HEK293 (cell line): ENCODE measurements around the gene IRF8.

Experiments
- CTCF ChIP-seq: fragments of 450-650 bp; formaldehyde crosslinking; IDR thresholded peaks from 2 replicates; pipeline ENCODE4 v1.5.1; 2016; ENCODE audit warnings: missing biosample characterization, missing genetic modification characterization
- PBX3 ChIP-seq: sonication (generic); formaldehyde crosslinking; IDR thresholded peaks from 2 replicates; pipeline ENCODE4 v1.8.1; 2022; ENCODE audit warnings: mild to moderate bottlenecking, moderate library complexity, missing genetic modification reagents
- REST ChIP-seq: fragments of 450-650 bp; formaldehyde crosslinking; IDR thresholded peaks from 2 replicates; pipeline ENCODE4 v1.5.1; 2016; ENCODE audit warnings: missing biosample characterization, missing genetic modification characterization
- SALL2 ChIP-seq: fragments of 450-650 bp; formaldehyde crosslinking; IDR thresholded peaks from 2 replicates; pipeline ENCODE4 v1.5.0; 2017; ENCODE audit warnings: missing biosample characterization, mild to moderate bottlenecking, missing genetic modification characterization, borderline replicate concordance
- YY1 ChIP-seq: fragments of 450-650 bp; formaldehyde crosslinking; IDR thresholded peaks from 2 replicates; pipeline ENCODE4 v1.5.1; 2018; ENCODE audit warnings: missing biosample characterization, missing genetic modification characterization
- ZBTB8A ChIP-seq: fragments of 450-650 bp; formaldehyde crosslinking; IDR thresholded peaks from 2 replicates; pipeline ENCODE4 v1.5.1; 2016; ENCODE audit warnings: missing biosample characterization, missing genetic modification characterization
- ZNF18 ChIP-seq: fragments of 450-650 bp; formaldehyde crosslinking; IDR thresholded peaks from 2 replicates; pipeline ENCODE4 v1.5.1; 2016; ENCODE audit warnings: missing biosample characterization, missing genetic modification characterization
- ZNF223 ChIP-seq: fragments of 450-650 bp; formaldehyde crosslinking; IDR thresholded peaks from 2 replicates; pipeline ENCODE4 v1.5.1; 2016; ENCODE audit warnings: missing biosample characterization, missing genetic modification characterization
- ZNF274 ChIP-seq, 2 experiments: fragments of 200-500 bp in 1 of 2; fragments of 450-650 bp in 1 of 2; sonication (Bioruptor generic) in 1 of 2; formaldehyde crosslinking in 1 of 2; IDR thresholded peaks; 2 replicates each; pipeline versions ENCODE4 v1.5.1 to v1.6.1; 2014 to 2016; ENCODE audit warnings: borderline replicate concordance in 1 of 2, inconsistent platforms in 1 of 2, low read length in 1 of 2, missing biosample characterization in 1 of 2, missing genetic modification characterization in 1 of 2
- ZNF280D ChIP-seq: fragments of 450-650 bp; formaldehyde crosslinking; IDR thresholded peaks from 2 replicates; pipeline ENCODE4 v1.5.1; 2016; ENCODE audit warnings: missing biosample characterization, missing genetic modification characterization
- ZNF362 ChIP-seq: fragments of 450-650 bp; formaldehyde crosslinking; IDR thresholded peaks from 2 replicates; pipeline ENCODE4 v1.5.1; 2016; ENCODE audit warnings: missing biosample characterization, missing genetic modification characterization
- ZNF629 ChIP-seq: fragments of 450-650 bp; formaldehyde crosslinking; IDR thresholded peaks from 2 replicates; pipeline ENCODE4 v1.5.1; 2017; ENCODE audit warnings: missing biosample characterization, missing genetic modification characterization

GRCh38 chr16:85910854-85911247 is 11.9 kb downstream of the IRF8 start:
- TF ChIP-seq YY1 (tag by site-specific recombination) (no peak), CTCF (no peak), ZNF629 (tag by site-specific recombination) (no peak), ZNF274 (IDR thresholded peaks at IDR 0.05; ENCODE audit: low read length) (no peak), ZNF274 (tag by site-specific recombination; IDR thresholded peaks at IDR 0.05; ENCODE audit: borderline replicate concordance) (no peak), ZBTB8A (no peak), SALL2 (no peak), PBX3 (CRISPR knock-in tag) (no peak), ZNF280D (tag by site-specific recombination) (no peak), ZNF18 (no peak), ZNF223 (tag by site-specific recombination) (no peak), ZNF362 (no peak), REST (tag by site-specific recombination) (no peak)
